ENCODE results near the gene KDM6A. TPM values are rescaled to one million over a fixed set of nuclear protein-coding genes. Genes with fewer than 3 reads are reported as not detected.
"Not testable (repeated sequence)": the region's sequence is repeated elsewhere in the genome, so short reads cannot be mapped to it uniquely, and the experiment has no call there.

The KDM6A gene
- total RNA-seq, 1 donor from 2014 or later, result 28.1 TPM

DNA sequence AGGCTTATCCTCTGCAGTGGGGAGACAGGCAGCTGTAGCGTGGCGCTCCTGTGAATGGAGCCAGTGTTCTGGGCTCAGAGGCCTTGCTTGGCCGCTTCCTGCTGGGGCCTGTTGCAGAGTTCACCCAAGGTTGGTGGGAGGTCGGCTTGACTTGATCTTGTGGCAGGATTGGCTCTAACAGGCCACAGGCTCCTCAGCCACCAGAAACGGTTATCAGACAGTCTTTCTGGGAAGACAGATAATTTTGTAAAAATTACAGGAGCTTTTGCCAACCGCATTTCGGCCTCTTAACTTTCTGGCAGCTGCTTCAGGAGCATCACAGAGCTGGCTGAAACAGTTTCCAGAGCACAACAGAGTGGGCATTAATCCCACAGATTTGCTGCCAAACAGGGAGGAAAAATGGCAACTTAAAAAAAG is 261.3 kb downstream of the KDM6A start:
- H3K4me3 Mint-ChIP-seq, result no peak overlapping the region
- no peaks in the 10 kb centered on the region for H3K36me3 Mint-ChIP-seq (ENCODE audit: low read depth)
- DNase-seq (ENCODE audit: low spot score), result no peak
- H3K27ac Mint-ChIP-seq, result no peak overlapping the region
- H3K27me3 Mint-ChIP-seq (ENCODE audit: insufficient read depth), result peaks cover 3% of the 10 kb centered on the region
- intact Hi-C loops (cut with micrococcal nuclease), result no loop called here
- H3K9me3 Mint-ChIP-seq, result peaks cover 8% of the 10 kb centered on the region
- no peaks in the 10 kb centered on the region for H3K4me1 Mint-ChIP-seq (ENCODE audit: low read depth)

DNA sequence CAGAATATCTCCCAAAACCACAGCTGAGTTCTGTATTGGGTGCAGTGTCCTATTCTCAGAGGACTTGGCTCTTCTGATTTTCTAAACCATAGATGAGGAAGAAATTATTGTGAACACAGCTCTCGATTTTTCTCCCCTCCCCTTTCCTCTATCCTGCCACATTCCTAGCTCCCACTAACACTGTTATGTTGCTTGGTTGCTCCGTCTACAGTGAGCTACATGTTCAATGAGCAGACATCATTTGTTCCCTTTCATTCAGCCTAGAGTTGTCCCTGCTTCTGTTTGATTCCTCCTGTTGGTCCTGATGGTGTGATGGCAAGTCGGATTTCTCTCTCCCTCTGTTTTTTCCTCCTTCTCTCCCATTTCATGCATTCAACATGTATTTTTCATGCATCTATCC is 261.8 kb downstream of the KDM6A start:
- Mint-ChIP-seq H3K36me3 (ENCODE audit: low read depth) (no peaks in the 10 kb centered on the region), H3K4me1 (ENCODE audit: low read depth) (no peaks in the 10 kb centered on the region), H3K27me3 (ENCODE audit: insufficient read depth) (peaks cover 3% of the 10 kb centered on the region), H3K9me3 (peaks cover 8% of the 10 kb centered on the region), H3K4me3 (no peak overlapping the region), H3K27ac (no peak overlapping the region)
- no peak for DNase-seq (ENCODE audit: low spot score)
- intact Hi-C loops (cut with micrococcal nuclease), result loop anchor here (5.0 kb wide), 2 partner anchors 53 to 57 kb away; no protein-coding TSS in a partner anchor

DNA sequence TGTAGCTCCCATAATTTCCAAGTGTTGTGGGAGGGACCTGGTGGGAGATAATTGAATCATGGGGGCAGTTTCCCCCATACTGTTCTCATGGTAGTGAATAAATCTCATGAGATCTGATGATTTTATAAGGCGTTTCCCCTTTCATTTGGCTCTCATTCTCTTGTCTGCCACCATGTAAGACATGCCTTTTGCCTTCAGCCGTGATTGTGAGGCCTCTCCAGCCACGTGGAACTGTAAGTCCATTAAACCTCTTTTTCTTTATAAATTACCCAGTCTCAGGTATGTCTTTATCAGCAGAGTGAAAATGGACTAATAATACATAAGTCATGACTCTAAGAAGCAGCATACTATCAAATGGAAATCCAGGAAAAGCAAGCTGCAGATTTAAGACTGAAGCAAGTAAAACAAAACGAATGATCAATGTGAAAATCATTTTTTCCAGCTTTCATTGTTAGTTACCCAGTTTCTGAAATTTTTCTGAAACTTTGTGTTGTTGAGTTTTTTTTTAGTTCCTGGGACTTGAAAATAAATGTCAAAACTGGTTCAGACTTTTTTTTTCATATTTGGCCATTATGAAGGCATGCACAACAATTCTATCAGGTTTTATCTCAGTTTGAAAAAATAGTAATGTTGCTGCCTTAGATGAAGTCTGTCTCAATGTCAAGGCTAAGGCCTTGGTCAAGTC is 262.5 kb downstream of the KDM6A start:
- H3K36me3 Mint-ChIP-seq (ENCODE audit: low read depth); H3K9me3 Mint-ChIP-seq; H3K4me1 Mint-ChIP-seq (ENCODE audit: low read depth); H3K27me3 Mint-ChIP-seq (ENCODE audit: insufficient read depth); H3K27ac Mint-ChIP-seq; H3K4me3 Mint-ChIP-seq; DNase-seq (ENCODE audit: low spot score): not testable (repeated sequence)
- intact Hi-C loops (cut with micrococcal nuclease), result loop anchor here (5.0 kb wide), 2 partner anchors 52 to 58 kb away; no protein-coding TSS in a partner anchor

GRCh38 chrX:45137531-45137930 is 264.5 kb downstream of the KDM6A start:
- H3K9me3 Mint-ChIP-seq, result no peaks in the 10 kb centered on the region
- no peaks in the 10 kb centered on the region for H3K4me1 Mint-ChIP-seq (ENCODE audit: low read depth)
- H3K27ac Mint-ChIP-seq, result no peak overlapping the region
- intact Hi-C loops (cut with micrococcal nuclease), result loop anchor here (5.0 kb wide), 2 partner anchors 50 to 60 kb away; no protein-coding TSS in a partner anchor
- no peak for DNase-seq (ENCODE audit: low spot score)
- no peaks in the 10 kb centered on the region for H3K36me3 Mint-ChIP-seq (ENCODE audit: low read depth)
- H3K4me3 Mint-ChIP-seq, result no peak overlapping the region
- no peaks in the 10 kb centered on the region for H3K27me3 Mint-ChIP-seq (ENCODE audit: insufficient read depth)

DNA sequence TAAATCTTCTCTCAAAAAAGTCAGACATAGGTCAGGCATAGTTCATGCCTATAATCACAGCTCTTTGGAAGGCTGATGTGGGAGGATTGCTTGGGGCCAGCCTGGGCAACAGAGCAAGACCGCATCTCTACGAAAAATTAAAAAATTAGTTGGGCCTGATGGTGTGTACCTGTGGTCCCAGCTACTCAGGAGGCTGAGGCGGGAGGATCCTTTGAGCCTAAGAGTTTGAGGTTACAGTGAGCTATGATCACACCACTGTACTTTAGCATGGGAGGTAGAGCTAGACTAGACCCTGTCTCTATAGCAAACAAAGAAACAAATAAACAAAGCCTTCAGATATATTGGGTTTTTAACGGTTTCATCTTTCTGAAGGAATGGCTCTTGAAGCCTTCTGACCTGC is 265.5 kb downstream of the KDM6A start:
- no peak overlapping the region for H3K27ac Mint-ChIP-seq
- no peak overlapping the region for H3K4me3 Mint-ChIP-seq
- no peak for DNase-seq (ENCODE audit: low spot score)
- H3K9me3 Mint-ChIP-seq, result no peaks in the 10 kb centered on the region
- intact Hi-C loops (cut with micrococcal nuclease), result loop anchor here (5.0 kb wide), 2 partner anchors 49 to 61 kb away; no protein-coding TSS in a partner anchor
- no peaks in the 10 kb centered on the region for H3K4me1 Mint-ChIP-seq (ENCODE audit: low read depth)
- no peaks in the 10 kb centered on the region for H3K36me3 Mint-ChIP-seq (ENCODE audit: low read depth)
- no peaks in the 10 kb centered on the region for H3K27me3 Mint-ChIP-seq (ENCODE audit: insufficient read depth)

GRCh38 chrX:45140812-45141211 is 267.8 kb downstream of the KDM6A start:
- H3K36me3 Mint-ChIP-seq (ENCODE audit: low read depth), result no peaks in the 10 kb centered on the region
- no peak overlapping the region for H3K27ac Mint-ChIP-seq
- no peaks in the 10 kb centered on the region for H3K4me1 Mint-ChIP-seq (ENCODE audit: low read depth)
- H3K4me3 Mint-ChIP-seq, result no peak overlapping the region
- no peaks in the 10 kb centered on the region for H3K9me3 Mint-ChIP-seq
- H3K27me3 Mint-ChIP-seq (ENCODE audit: insufficient read depth), result no peaks in the 10 kb centered on the region
- no peak for DNase-seq (ENCODE audit: low spot score)
- intact Hi-C loops (cut with micrococcal nuclease), result no loop called here

DNA sequence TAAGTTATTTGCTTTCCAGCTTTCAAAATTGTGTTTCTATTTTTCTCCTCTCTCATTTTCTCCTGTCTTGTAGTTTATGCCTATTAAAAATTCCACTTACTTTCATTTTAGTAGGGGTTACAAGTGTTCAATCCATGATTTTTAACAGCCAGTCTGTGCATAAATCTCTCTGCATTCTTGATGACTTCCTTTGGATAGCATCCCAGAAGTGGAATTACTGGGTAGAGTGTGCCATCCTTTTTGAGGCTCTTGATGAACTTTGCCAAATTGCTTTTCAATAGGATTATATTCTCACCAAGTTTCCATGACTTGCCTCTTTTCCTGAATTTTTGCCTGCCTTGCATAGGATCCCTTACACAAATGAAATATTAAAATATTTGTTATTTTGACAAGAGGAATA is 269.2 kb downstream of the KDM6A start:
- intact Hi-C loops (cut with micrococcal nuclease), result no loop called here
- no peak for DNase-seq (ENCODE audit: low spot score)
- H3K36me3 Mint-ChIP-seq (ENCODE audit: low read depth), result no peaks in the 10 kb centered on the region
- H3K27me3 Mint-ChIP-seq (ENCODE audit: insufficient read depth), result no peaks in the 10 kb centered on the region
- H3K4me3 Mint-ChIP-seq, result no peak overlapping the region
- H3K27ac Mint-ChIP-seq, result no peak overlapping the region
- no peaks in the 10 kb centered on the region for H3K9me3 Mint-ChIP-seq
- no peaks in the 10 kb centered on the region for H3K4me1 Mint-ChIP-seq (ENCODE audit: low read depth)

GRCh38 chrX:45143455-45143854 is 270.5 kb downstream of the KDM6A start:
- Mint-ChIP-seq H3K27ac (no peak overlapping the region), H3K36me3 (ENCODE audit: low read depth) (no peaks in the 10 kb centered on the region), H3K4me1 (ENCODE audit: low read depth) (no peaks in the 10 kb centered on the region), H3K27me3 (ENCODE audit: insufficient read depth) (no peaks in the 10 kb centered on the region), H3K4me3 (no peak overlapping the region), H3K9me3 (no peaks in the 10 kb centered on the region)
- intact Hi-C loops (cut with micrococcal nuclease), result no loop called here
- DNase-seq (ENCODE audit: low spot score), result no peak

DNA sequence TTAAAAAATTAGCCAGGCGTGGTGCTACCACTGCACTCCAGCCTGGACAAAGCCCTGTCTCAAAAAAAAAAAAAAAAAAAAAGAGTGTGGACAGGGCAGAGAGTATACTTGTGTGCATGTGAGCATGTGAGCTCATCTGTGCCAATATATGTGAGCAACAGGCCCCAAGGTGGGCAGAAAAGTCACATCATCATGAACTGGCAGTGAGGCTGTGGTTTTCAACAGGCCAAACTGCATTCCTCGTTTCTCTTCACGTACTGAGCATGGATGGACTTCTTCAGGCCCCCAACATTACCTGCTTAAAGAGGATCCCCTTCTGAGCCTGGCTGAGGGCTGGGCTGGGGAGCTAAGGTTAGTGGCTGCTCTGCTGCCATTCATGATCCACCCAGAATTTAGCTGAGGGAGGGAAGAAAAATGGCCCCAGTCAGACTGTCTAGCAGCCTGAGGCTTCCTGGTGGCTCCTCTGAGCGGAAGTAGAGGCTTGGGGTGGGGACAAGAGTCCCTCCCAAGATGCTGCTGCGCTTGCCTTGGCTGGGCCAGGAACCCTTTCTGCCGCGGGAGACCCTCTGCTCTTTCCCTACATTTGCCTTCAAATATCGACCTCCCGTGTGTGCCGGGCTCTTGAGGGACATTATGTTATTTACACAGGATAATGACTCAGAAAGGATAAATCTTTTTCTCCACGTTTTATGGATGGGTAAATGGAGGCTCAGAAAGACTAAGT is 272.7 kb downstream of the KDM6A start:
- Mint-ChIP-seq H3K27ac (no peak overlapping the region), H3K4me1 (ENCODE audit: low read depth) (no peaks in the 10 kb centered on the region), H3K36me3 (ENCODE audit: low read depth) (no peaks in the 10 kb centered on the region), H3K27me3 (ENCODE audit: insufficient read depth) (no peaks in the 10 kb centered on the region), H3K9me3 (no peaks in the 10 kb centered on the region), H3K4me3 (no peak overlapping the region)
- intact Hi-C loops (cut with micrococcal nuclease), result no loop called here
- no peak for DNase-seq (ENCODE audit: low spot score)

DNA sequence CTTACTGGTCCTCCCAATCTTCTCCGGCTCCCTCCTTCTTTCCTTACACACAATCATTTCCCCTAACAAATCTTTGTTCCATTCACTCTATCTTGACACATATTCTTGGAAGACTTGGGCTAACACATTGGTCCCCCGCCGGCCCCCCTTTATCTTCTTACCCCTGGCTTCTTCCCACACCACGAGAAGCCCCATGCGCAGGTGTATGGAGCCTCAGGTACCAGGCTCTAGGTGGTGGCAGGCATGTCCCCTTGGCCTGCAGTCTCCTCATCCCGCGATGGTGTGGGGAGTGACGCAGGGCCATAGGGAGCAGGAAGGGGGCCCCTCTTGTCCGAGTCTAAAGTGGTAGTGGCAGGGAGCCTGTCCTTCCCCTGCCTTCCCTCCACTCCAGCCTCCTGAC is 277.8 kb downstream of the KDM6A start:
- H3K36me3 Mint-ChIP-seq (ENCODE audit: low read depth), result no peaks in the 10 kb centered on the region
- H3K27ac Mint-ChIP-seq, result no peak overlapping the region
- intact Hi-C loops (cut with micrococcal nuclease), result no loop called here

GRCh38 chrX:45154033-45154360 is 281.0 kb downstream of the KDM6A start:
- no peaks in the 10 kb centered on the region for H3K9me3 Mint-ChIP-seq
- no peak overlapping the region for H3K4me3 Mint-ChIP-seq
- H3K4me1 Mint-ChIP-seq (ENCODE audit: low read depth), result no peaks in the 10 kb centered on the region
- H3K36me3 Mint-ChIP-seq (ENCODE audit: low read depth), result no peaks in the 10 kb centered on the region
- intact Hi-C loops (cut with micrococcal nuclease), result no loop called here
- no peak for DNase-seq (ENCODE audit: low spot score)
- H3K27me3 Mint-ChIP-seq (ENCODE audit: insufficient read depth), result no peaks in the 10 kb centered on the region
- H3K27ac Mint-ChIP-seq, result no peak overlapping the region

More for the DNA sequence above, 277.8 kb downstream of the KDM6A start:
- Mint-ChIP-seq H3K4me1 (ENCODE audit: low read depth) (no peaks in the 10 kb centered on the region), H3K4me3 (no peak overlapping the region), H3K27me3 (ENCODE audit: insufficient read depth) (no peaks in the 10 kb centered on the region), H3K9me3 (no peaks in the 10 kb centered on the region)
- DNase-seq (ENCODE audit: low spot score), result no peak

- H3K4me1 Mint-ChIP-seq (ENCODE audit: low read depth), result no peaks in the 10 kb centered on the region
- DNase-seq (ENCODE audit: low spot score), result no peak
- H3K4me3 Mint-ChIP-seq, result no peak overlapping the region
- H3K9me3 Mint-ChIP-seq, result no peaks in the 10 kb centered on the region
- H3K36me3 Mint-ChIP-seq (ENCODE audit: low read depth), result no peaks in the 10 kb centered on the region
- intact Hi-C loops (cut with micrococcal nuclease), result no loop called here
- H3K27ac Mint-ChIP-seq, result no peak overlapping the region
- H3K27me3 Mint-ChIP-seq (ENCODE audit: insufficient read depth), result no peaks in the 10 kb centered on the region
These were observed 281.5 kb downstream of the KDM6A start for GRCh38 chrX:45154462-45154861.

DNA sequence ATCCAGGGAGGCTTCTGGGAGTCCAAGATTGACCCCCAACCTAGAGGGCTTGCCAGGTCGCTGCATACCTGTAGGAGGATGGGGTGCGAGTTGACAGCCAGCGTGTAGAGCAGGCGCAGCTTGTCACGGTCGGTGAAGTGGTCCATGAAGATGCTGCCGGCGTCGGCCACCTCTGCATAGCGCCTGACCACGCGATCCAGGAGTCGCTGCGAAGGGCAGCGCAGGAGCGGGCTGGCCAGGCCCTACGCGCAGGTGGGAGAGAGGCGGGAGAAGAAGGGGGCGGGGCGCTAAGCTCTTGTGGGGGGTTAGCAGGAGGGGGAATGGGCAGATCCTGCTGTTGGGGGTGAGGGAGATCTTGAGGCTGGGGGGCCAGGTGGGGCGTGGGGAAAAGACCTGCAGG is 284.7 kb downstream of the KDM6A start:
- Mint-ChIP-seq H3K9me3 (no peaks in the 10 kb centered on the region), H3K36me3 (ENCODE audit: low read depth) (no peaks in the 10 kb centered on the region), H3K27me3 (ENCODE audit: insufficient read depth) (no peaks in the 10 kb centered on the region), H3K4me1 (ENCODE audit: low read depth) (no peaks in the 10 kb centered on the region), H3K27ac (no peak overlapping the region), H3K4me3 (no peak overlapping the region)
- intact Hi-C loops (cut with micrococcal nuclease), result no loop called here
- no peak for DNase-seq (ENCODE audit: low spot score)

Measured in activated T-helper 1 cell treated with anti-CD3 and anti-CD28 coated beads, Interleukin-12 subunit alpha, Interleukin-12 subunit beta, Interleukin-2, Interleukin-4 antibody, amounts not matched to agents 30 ng/mL and 10 ng/mL and 1 ng/mL, durations not matched to agents 14 hours and 24 hours and 36 hours (primary cell).